Naive thymus-derived CD4-positive, alpha-beta T cell (primary cell): ENCODE results near the gene AKAP8L. TPM values are rescaled to one million over a fixed set of nuclear protein-coding genes. Genes with fewer than 3 reads are reported as not detected.
A peak's percentile ranks its signal among the peaks of the same experiment; 100 is the strongest.

Experiments
- ATAC-seq: fragments of 150-1000 bp; cut with Tn5 transposase; 2 replicates; pipeline ENCODE4 v1.10.0; 2021; ENCODE audit warnings: mild to moderate bottlenecking, moderate library complexity
- CTCF ChIA-PET: fragments of 350-600 bp; sonication (Branson Sonifier 250); formaldehyde crosslinking; loops from one replicate; lab custom pipeline; 2021; ENCODE audit warnings: antibody characterized with exemption; lab: Charles Lee
- POLR2A ChIA-PET: fragments of 350-600 bp; sonication (Branson Sonifier 250); formaldehyde crosslinking; loops from one replicate; lab custom pipeline; 2021; ENCODE audit warnings: antibody characterized with exemption, inconsistent platforms; lab: Charles Lee
- DNase-seq, 9 donors: peaks; one replicate each; pipeline versions ENCODE4 v3.0.0 to v3.0.0-alpha.2; 2020 to 2022; ENCODE audit warnings: mixed read lengths in 1 of 9
- H3K27ac ChIP-seq: one replicate; pipeline ENCODE4 v1.7.0; 2013; ENCODE audit warnings: mild to moderate bottlenecking, low read depth, low read length, moderate library complexity
- H3K27me3 ChIP-seq, 2 donors: one replicate each; pipeline ENCODE4 v1.7.0; 2013; ENCODE audit warnings: low read length in 2 of 2, mild to moderate bottlenecking in 2 of 2, moderate library complexity in 2 of 2; ENCODE audit not compliant: control insufficient read depth in 2 of 2, insufficient read depth in 2 of 2
- H3K36me3 ChIP-seq, 3 experiments: 1 replicate in 2 of 3; 2 replicates in 1 of 3; pipeline ENCODE4 v1.7.0; 2013; ENCODE audit warnings: low read length in 3 of 3, mild to moderate bottlenecking in 3 of 3, moderate library complexity in 1 of 3; ENCODE audit not compliant: insufficient read depth in 3 of 3, control insufficient read depth in 2 of 3
- H3K4me1 ChIP-seq, 2 donors: one replicate each; pipeline ENCODE4 v1.7.0; 2013; ENCODE audit warnings: low read length in 2 of 2, mild to moderate bottlenecking in 2 of 2, moderate library complexity in 1 of 2; ENCODE audit not compliant: control insufficient read depth in 2 of 2, insufficient read depth in 2 of 2
- H3K4me3 ChIP-seq: 2 replicates; pipeline ENCODE4 v1.7.0; 2013; ENCODE audit warnings: mild to moderate bottlenecking, low read length
- H3K9me3 ChIP-seq, 3 experiments: 1 replicate in 2 of 3; 2 replicates in 1 of 3; pipeline ENCODE4 v1.7.0; 2013; ENCODE audit warnings: low read length in 3 of 3; ENCODE audit not compliant: control insufficient read depth in 2 of 3
- H3K27ac Mint-ChIP-seq, 9 donors: one replicate each; pipeline ENCODE4 v1.8.0; 2020 to 2022; ENCODE audit warnings: mixed read lengths in 9 of 9, mild to moderate bottlenecking in 8 of 9, moderate library complexity in 5 of 9, inconsistent platforms in 2 of 9
- H3K27me3 Mint-ChIP-seq, 5 donors: one replicate each; pipeline ENCODE4 v1.8.0; 2021 to 2022; ENCODE audit warnings: mixed read lengths in 5 of 5, mild to moderate bottlenecking in 1 of 5
- H3K36me3 Mint-ChIP-seq, 5 donors: one replicate each; pipeline ENCODE4 v1.8.0; 2020 to 2022; ENCODE audit warnings: mixed read lengths in 5 of 5, mild to moderate bottlenecking in 3 of 5, inconsistent platforms in 1 of 5
- H3K4me1 Mint-ChIP-seq, 7 donors: one replicate each; pipeline ENCODE4 v1.8.0; 2020 to 2022; ENCODE audit warnings: mixed read lengths in 7 of 7, mild to moderate bottlenecking in 3 of 7, inconsistent platforms in 1 of 7
- H3K4me3 Mint-ChIP-seq, 10 donors: one replicate each; pipeline ENCODE4 v1.8.0; 2020 to 2022; ENCODE audit warnings: mild to moderate bottlenecking in 10 of 10, mixed read lengths in 10 of 10, moderate library complexity in 6 of 10, inconsistent platforms in 2 of 10
- H3K9me3 Mint-ChIP-seq, 11 donors: one replicate each; pipeline ENCODE4 v1.8.0; 2020 to 2022; ENCODE audit warnings: mixed read lengths in 11 of 11, mild to moderate bottlenecking in 4 of 11, inconsistent platforms in 1 of 11, moderate library complexity in 1 of 11
- intact Hi-C, 2 donors: fragments of 100-400 bp; cut with micrococcal nuclease; formaldehyde crosslinking; loops; one replicate each; pipeline ENCODE4 v1.15.1; 2023
- polyA plus RNA-seq, 2 donors: library from polyadenylated mRNA; unstranded; fragments of 300-500 nt; fragmentation: Illumina TruSeq; gene quantifications; one replicate each; pipeline ENCODE4 v1.2.3, GENCODE V29; 2021
- total RNA-seq, 6 experiments: library from RNA in 5 of 6; stranded (reverse) in 5 of 6; gene quantifications; 1 replicate in 5 of 6; 2 replicates in 1 of 6; pipeline ENCODE4 v1.2.3 and lab custom pipeline; 2021 to 2026

The AKAP8L gene
- total and polyA plus RNA-seq, 7 experiments from 2014 or later, result 39.9 to 208 (median 141) TPM

DNA sequence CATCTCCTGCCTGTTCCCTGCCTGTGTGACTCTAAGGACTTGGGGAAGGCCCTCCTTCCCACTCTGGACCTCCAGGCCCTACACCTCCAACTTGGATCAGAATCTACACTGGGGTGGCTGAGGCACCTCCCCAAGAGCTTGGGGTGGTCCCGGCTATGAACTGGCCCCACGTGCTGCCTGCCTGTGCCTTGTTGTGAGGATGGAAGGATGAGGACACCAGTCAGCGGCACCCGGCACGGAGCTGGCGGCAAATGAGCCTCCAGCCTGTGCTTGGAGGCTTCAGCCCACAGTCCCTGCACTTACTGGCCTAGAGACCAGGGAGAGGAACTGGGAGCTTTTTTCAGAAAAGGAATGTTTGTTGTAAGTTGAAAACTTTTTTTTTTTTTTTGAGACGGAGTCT, 47.7 kb downstream of the AKAP8L start:
- Histone ChIP-seq H3K9me3 (no peaks in the 10 kb centered on the region), H3K4me1 (peaks cover 0 to under 1% of the 10 kb centered on the region in 2 donors), H3K4me3 (no peak overlapping the region), H3K36me3 (peaks cover 23 to 89% (median 33%) of the 10 kb centered on the region in 3 experiments), H3K27me3 (no peaks in the 10 kb centered on the region), H3K27ac (no peak overlapping the region)
- no peak overlapping the region for H3K27ac Mint-ChIP-seq
- no peak for DNase-seq
- intact Hi-C loops, result loop anchor here in 1 of 2 donors (10.0 kb wide), 1 partner anchor 196 kb away; no protein-coding TSS in a partner anchor
- POLR2A ChIA-PET, result interaction anchor here (0.6 to 1.6 kb wide), 3 partner anchors 45 to 62 kb away, joined by 3 to 6 read pairs (median 3); no protein-coding TSS in a partner anchor
- peaks cover 0 to 19% (median 11%) of the 10 kb centered on the region in 7 donors for H3K4me1 Mint-ChIP-seq
- H3K36me3 Mint-ChIP-seq, result peaks cover 0 to 25% (median 6%) of the 10 kb centered on the region in 5 donors
- CTCF ChIA-PET, result no interaction called here
- ATAC-seq, result no peak
- H3K4me3 Mint-ChIP-seq, result no peak overlapping the region
- no peaks in the 10 kb centered on the region for H3K27me3 Mint-ChIP-seq
- no peaks in the 10 kb centered on the region for H3K9me3 Mint-ChIP-seq

DNA sequence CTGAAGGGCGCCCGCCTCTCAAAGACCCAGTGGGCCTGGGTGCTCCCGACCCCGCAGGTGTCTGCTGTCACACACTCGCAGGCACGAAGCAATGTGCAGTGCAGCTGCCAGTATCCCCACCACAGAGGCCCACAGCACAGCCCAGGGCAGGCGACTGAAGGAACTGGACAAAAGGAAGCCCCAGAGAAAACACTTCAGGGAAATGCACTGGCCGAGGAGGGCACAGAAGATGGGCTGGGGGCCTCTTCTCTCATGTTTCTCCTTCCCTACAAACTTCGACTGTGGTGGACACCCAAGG, 49.2 kb downstream of the AKAP8L start:
- Mint-ChIP-seq H3K4me3 (no peak overlapping the region), H3K27me3 (no peaks in the 10 kb centered on the region), H3K9me3 (no peaks in the 10 kb centered on the region), H3K27ac (no peak overlapping the region), H3K4me1 (peaks cover 0 to 14% (median 6%) of the 10 kb centered on the region in 7 donors), H3K36me3 (peaks cover 0 to 25% (median 6%) of the 10 kb centered on the region in 5 donors)
- ChIA-PET CTCF (interaction anchor here (0.5 kb wide), 1 partner anchor 620 kb away, joined by 4 read pairs; no protein-coding TSS in a partner anchor), POLR2A (interaction anchor here (1.6 kb wide), 1 partner anchor 50 kb away, joined by 6 read pairs; no protein-coding TSS in a partner anchor)
- no peaks in the 10 kb centered on the region for H3K9me3 ChIP-seq
- ATAC-seq (no peak), DNase-seq (no peak)
- intact Hi-C loops, result no loop called here
- peaks cover 33 to 94% (median 34%) of the 10 kb centered on the region in 3 experiments for H3K36me3 ChIP-seq
- no peaks in the 10 kb centered on the region for H3K27me3 ChIP-seq
- H3K4me3 ChIP-seq, result no peak overlapping the region
- H3K4me1 ChIP-seq, result no peaks in the 10 kb centered on the region
- no peak overlapping the region for H3K27ac ChIP-seq

DNA sequence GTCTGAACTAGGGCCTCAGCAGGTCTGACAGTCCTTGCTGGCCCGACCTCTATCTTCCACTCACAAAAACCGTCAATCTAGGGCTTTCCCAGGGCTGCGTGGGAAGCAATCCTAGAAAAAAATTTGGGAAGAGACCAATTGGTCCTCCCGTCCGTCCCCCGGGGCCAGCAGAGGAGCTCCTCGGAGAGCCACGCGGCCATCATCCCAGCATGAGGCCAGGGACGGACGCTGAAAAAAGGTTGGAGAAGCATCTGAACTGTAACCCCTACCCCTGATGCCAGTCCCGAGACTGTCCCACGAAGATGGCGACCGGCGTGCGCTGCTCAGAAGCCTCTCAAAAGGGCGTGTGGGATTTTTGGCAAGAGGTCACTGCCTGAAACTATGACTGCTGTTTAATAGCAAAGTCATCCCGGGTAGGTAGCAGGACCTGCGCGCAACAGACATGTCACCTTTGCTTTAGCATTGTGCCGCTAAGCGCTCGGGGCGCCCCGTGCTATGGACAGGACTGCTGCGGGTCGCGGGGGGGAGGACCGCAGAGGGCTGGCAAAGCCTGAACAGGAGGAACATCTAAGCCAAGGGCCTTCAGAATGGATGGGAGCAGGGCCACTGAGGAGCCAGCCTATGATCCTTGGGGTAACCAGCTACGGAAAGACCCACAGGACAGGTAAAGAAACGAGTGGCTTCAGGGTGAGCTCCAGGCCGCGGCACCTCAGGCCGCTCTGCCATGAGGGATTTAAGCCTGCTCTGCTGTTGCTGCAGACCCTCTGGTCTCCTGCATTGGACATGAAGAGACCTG, 49.8 kb downstream of the AKAP8L start:
- ChIA-PET CTCF (no interaction called here), POLR2A (interaction anchor here (1.3 kb wide), 1 partner anchor 9 kb away, joined by 4 read pairs; no protein-coding TSS in a partner anchor)
- no peak for ATAC-seq
- Histone ChIP-seq H3K4me1 (no peaks in the 10 kb centered on the region), H3K27me3 (no peaks in the 10 kb centered on the region), H3K9me3 (no peaks in the 10 kb centered on the region), H3K36me3 (peaks cover 33 to 92% (median 34%) of the 10 kb centered on the region in 3 experiments), H3K4me3 (no peak overlapping the region), H3K27ac (no peak overlapping the region)
- H3K4me3 Mint-ChIP-seq, result no peak overlapping the region
- no peak for DNase-seq
- peaks cover 0 to 25% (median 6%) of the 10 kb centered on the region in 5 donors for H3K36me3 Mint-ChIP-seq
- no peaks in the 10 kb centered on the region for H3K27me3 Mint-ChIP-seq
- peaks cover 0 to 14% (median 5%) of the 10 kb centered on the region in 7 donors for H3K4me1 Mint-ChIP-seq
- intact Hi-C loops, result no loop called here
- H3K9me3 Mint-ChIP-seq, result no peaks in the 10 kb centered on the region
- peak overlapping the region in 2 of 9 donors; percentile 17 to 43 for H3K27ac Mint-ChIP-seq

DNA sequence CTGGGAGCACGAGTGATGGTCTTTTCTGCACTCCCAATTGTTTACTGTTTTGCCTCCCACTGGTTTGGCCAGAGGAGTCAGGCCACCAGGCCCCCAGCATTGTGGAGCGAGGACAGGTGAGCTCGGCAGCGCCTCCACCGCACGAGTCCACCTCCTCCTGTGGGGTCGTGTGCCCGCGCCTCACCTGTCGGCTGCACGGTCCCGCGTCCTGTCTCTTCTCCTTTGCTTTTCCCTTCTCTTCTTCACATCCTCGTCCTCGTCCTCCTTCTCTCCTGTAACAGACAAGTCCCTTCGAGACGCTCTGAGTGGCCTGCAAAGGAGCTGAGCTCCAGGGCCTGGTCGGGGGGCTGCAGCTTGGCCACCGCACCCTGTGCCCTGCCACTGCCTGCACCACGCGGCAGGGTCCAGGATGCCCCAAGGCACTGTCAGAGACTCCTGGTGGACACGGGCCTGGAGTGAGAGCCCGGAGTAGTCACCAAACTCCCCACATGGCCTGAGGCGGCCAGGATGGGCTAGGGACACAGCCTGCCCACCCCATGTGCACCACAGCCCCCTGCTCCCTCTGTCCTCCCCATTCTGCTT, 50.6 kb downstream of the AKAP8L start:
- no peak for ATAC-seq
- ChIA-PET POLR2A (interaction anchor here (1.2 to 1.3 kb wide), 2 partner anchors 10 to 11 kb away, joined by 3 to 4 read pairs; no protein-coding TSS in a partner anchor), CTCF (interaction anchor here (0.6 kb wide), 1 partner anchor 1310 kb away, joined by 3 read pairs; no protein-coding TSS in a partner anchor)
- H3K36me3 ChIP-seq, result peaks cover 33 to 83% (median 34%) of the 10 kb centered on the region in 3 experiments
- no peak for DNase-seq
- no peaks in the 10 kb centered on the region for H3K9me3 ChIP-seq
- no peaks in the 10 kb centered on the region for H3K27me3 ChIP-seq
- Mint-ChIP-seq H3K36me3 (peaks cover 4 to 22% (median 9%) of the 10 kb centered on the region in 5 donors), H3K4me3 (no peak overlapping the region), H3K27ac (peak overlapping the region in 2 of 9 donors; percentile 43 to 79), H3K4me1 (peaks cover 0 to 7% (median 1%) of the 10 kb centered on the region in 7 donors), H3K27me3 (no peaks in the 10 kb centered on the region), H3K9me3 (no peaks in the 10 kb centered on the region)
- no peak overlapping the region for H3K27ac ChIP-seq
- intact Hi-C loops, result no loop called here
- H3K4me1 ChIP-seq, result no peaks in the 10 kb centered on the region
- no peak overlapping the region for H3K4me3 ChIP-seq

DNA sequence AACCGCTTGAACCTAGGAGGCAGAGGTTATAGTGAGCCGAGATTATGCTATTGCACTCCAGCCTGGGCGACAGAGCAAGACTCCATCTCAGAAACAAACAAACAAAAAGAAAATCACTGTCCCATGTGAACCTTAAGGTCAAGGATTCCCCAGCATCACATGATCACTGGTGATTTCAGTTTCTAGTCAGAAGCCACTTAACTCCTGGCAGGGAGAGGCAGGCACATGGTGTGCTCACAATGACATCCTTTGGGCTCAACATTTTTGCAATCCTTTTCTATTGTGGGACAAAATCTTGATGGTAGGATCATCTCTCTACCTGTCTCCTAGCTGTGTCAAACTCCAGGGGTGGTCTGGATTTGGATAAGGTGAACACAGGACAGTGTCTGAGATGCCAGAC, 51.3 kb downstream of the AKAP8L start:
- H3K9me3 Mint-ChIP-seq, result no peaks in the 10 kb centered on the region
- intact Hi-C loops, result no loop called here
- CTCF ChIA-PET, result interaction anchor here (0.6 kb wide), 1 partner anchor 1311 kb away, joined by 3 read pairs; no protein-coding TSS in a partner anchor

DNA sequence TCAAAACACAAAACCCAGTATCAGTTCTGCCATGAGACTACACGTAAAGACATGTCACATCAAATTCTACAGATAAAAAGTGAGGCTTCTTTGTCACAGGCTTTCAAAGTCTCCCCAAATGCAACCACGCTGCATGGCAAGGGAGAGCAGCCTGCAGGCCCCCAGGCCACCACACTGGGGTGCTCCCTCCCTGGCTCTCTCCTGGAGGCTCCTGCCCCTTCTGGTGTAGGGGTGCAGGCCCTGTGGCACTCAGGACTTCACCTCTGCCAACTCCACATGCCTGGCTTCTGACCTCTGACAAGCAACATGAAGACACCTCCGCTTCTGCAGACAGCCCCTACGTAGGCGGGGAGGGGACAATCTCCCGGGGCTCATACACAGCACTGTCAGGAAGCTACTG, 53.5 kb downstream of the AKAP8L start:
- POLR2A ChIA-PET, result no interaction called here
- Histone ChIP-seq H3K4me3 (no peak overlapping the region), H3K27me3 (no peaks in the 10 kb centered on the region), H3K36me3 (peaks cover 19 to 75% (median 29%) of the 10 kb centered on the region in 3 experiments), H3K4me1 (peaks cover 0 to 5% of the 10 kb centered on the region in 2 donors), H3K27ac (no peak overlapping the region), H3K9me3 (no peaks in the 10 kb centered on the region)
- Mint-ChIP-seq H3K4me1 (peaks cover 0 to 7% (median 0%) of the 10 kb centered on the region in 7 donors), H3K27me3 (no peaks in the 10 kb centered on the region), H3K9me3 (no peaks in the 10 kb centered on the region), H3K27ac (peak overlapping the region in 1 of 9 donors; percentile 19), H3K36me3 (peaks cover 4 to 25% (median 9%) of the 10 kb centered on the region in 5 donors), H3K4me3 (no peak overlapping the region)
- intact Hi-C loops, result no loop called here
- DNase-seq (no peak), ATAC-seq (peak; percentile 31)
- CTCF ChIA-PET, result no interaction called here

More for the DNA sequence above, 51.3 kb downstream of the AKAP8L start:
- Histone ChIP-seq H3K9me3 (no peaks in the 10 kb centered on the region), H3K27ac (no peak overlapping the region), H3K27me3 (no peaks in the 10 kb centered on the region), H3K4me3 (no peak overlapping the region), H3K36me3 (peaks cover 33 to 76% (median 34%) of the 10 kb centered on the region in 3 experiments), H3K4me1 (no peaks in the 10 kb centered on the region)
- ATAC-seq (no peak), DNase-seq (no peak)
- Mint-ChIP-seq H3K4me3 (no peak overlapping the region), H3K27me3 (no peaks in the 10 kb centered on the region), H3K27ac (peak overlapping the region in 1 of 9 donors; percentile 79), H3K4me1 (peaks cover 0 to 4% (median 0%) of the 10 kb centered on the region in 7 donors), H3K36me3 (peaks cover 4 to 18% (median 6%) of the 10 kb centered on the region in 5 donors)
- POLR2A ChIA-PET, result interaction anchor here (1.2 kb wide), 1 partner anchor 11 kb away, joined by 3 read pairs; no protein-coding TSS in a partner anchor
